NCI-H187 (cell line): ENCODE results near the gene PLCB1.

ENCODE experiments used
- DNase-seq, 2 experiments: peaks; one replicate each; lab custom pipeline; 2025; lab: John Stamatoyannopoulos, UW

The PLCB1 gene

GRCh38 chr20:8657664-8658063 lies 525.6 kb downstream of the PLCB1 start:
- DNase-seq = no peak

DNA sequence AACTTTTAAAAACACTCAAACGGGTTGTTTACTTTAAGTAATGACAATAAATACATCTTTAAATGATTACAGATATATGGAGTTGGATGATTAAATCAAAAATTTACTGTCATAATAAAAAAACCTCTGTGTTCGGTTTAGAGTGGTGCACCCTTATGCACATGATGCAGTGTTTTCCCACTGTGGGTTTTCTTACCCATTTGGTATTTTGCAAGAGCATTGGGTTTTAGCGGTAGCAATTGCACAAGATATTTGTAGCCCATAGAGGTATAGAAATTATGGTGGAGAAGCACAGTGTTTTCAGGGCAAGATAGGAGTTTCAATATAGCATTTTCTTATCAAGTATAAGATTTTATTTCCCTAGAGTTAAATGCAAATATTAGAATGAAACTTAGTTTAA lies 526.0 kb downstream of the PLCB1 start:
- no peak for DNase-seq

GRCh38 chr20:8661229-8661952 lies 529.3 kb downstream of the PLCB1 start:
- no peak for DNase-seq

GRCh38 chr20:8662433-8662954 lies 530.4 kb downstream of the PLCB1 start:
- no peak for DNase-seq

DNA sequence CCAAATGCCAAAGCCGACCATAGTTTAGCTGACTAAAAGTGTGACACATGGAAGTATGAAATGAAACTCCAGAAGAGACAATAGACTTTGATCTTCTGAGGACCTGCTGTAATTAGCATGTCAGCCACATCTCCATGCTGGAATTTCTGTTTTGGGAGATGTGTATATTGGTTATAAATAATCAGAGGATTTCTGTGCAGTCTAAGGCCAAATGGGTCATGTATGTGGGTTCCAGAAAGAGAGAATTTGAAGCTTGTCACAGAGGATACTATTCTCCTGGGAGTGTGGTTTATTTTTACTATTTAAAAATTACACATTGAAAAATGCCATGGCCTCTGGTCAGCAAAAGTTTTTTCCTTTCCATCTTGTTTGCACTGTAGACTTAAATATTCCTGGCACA lies 531.4 kb downstream of the PLCB1 start:
- no peak for DNase-seq

DNA sequence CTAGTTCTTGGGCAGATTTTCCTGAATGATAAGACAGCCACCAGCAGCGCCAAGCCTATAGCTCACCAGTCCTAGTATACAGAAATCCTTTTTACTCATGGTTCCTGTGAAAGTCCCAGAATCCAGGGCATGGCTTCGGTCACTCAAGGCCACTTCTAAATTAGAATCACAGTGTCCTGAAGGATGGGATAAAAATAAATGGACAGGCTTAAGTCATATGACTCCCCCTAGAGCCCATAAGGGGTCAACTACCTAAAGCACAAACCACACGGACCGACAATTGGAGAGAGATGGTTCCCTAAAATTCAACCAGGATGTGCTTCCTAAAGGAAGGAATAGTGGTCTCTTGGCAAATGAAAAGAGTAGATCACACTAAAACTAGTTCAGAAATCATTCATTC lies 532.7 kb downstream of the PLCB1 start:
- DNase-seq = no peak

DNA sequence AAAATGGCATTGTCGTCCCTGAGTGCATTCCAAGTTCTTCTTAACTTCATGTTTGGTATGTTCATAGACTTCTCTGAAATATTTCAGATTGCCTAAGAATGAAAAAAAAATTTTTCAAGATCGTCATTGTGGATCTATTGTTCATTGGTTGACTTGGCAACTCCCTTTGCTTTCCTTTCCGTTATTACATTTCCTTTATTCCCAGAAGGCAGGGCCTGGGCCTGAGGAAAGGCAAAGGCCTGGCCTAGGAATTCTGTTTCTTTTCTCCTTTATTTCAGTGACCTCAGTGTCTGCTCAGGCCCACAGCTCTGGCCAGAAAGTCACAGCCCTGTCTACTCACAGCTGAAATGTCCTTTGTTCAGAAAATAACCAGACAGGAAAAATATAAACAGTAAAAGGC lies 535.2 kb downstream of the PLCB1 start:
- no peak for DNase-seq

GRCh38 chr20:8670207-8670892 lies 538.3 kb downstream of the PLCB1 start:
- DNase-seq = no peak

- no peak for DNase-seq
Observed at GRCh38 chr20:8670893-8671215, 538.8 kb downstream of the PLCB1 start.

- DNase-seq = no peak
Observed at GRCh38 chr20:8671370-8671961, 539.4 kb downstream of the PLCB1 start.

GRCh38 chr20:8673116-8673515 lies 541.0 kb downstream of the PLCB1 start:
- DNase-seq = no peak

DNA sequence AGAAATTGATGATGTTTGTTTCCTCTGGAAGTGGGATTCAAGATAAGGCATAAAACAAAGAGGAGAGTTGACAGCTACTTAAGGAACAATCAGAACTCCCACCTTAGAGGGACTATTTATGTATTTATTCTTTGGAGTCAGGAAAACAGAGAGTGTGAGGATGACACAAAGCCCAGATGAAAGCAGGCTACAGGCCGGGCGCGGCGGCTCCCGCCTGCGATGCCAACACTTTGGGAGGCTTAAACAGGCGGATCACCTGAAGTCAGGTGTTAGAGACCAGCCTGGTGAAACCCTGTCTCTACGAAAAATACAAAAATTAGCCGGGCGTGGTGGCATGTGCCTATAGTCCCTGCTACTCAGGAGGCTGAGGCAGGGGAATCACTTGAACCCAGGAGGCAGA lies 543.8 kb downstream of the PLCB1 start:
- DNase-seq = no peak

DNA sequence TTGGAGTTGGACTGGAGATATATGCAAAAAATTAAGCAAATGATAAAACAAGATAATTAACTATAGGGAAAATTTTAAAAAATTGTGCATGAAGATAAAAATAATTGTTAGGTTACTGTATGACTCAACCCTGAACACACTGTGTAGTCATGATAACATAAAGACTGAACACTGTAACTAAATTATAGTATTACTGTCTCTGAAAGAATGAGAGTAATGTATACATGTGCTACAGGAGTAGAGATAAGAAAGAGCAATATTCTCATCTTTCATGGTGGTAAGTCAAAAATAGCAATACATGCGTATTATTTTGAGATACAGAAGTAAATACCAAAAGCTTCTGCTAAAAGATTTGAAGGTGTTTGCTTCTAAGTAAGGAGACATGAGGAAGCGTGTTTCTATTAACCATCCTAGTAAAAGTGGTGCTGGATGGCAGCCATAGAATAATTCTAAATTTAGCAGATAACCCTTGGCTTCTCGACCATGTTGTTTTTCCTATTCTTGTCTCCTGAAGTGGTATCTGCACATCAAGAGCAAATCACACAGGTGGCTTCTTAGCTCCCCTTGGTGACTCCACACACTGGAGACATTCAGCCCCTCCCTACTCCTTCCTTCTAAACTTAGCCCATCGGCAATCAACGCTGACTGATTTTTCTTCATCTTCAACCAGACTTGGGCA lies 546.2 kb downstream of the PLCB1 start:
- no peak for DNase-seq

DNA sequence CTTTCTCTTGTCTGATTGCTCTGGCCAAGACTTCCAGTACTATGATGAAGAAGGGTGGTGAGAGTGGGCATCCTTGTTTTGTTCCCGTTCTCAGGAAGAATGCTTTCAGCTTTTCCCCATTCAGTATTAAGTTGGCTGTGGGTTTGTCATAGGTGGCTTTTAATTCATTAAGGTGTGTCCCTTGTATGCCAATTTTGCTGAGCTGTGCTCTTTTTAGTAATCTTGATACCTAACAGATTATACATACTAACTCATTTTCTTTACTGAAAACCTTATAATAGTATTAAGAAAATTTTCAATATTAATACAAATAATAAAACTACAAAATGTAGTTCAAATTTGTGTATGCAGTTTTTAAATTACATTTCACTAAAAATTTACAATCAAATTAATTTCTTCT lies 557.3 kb downstream of the PLCB1 start:
- no peak for DNase-seq

DNA sequence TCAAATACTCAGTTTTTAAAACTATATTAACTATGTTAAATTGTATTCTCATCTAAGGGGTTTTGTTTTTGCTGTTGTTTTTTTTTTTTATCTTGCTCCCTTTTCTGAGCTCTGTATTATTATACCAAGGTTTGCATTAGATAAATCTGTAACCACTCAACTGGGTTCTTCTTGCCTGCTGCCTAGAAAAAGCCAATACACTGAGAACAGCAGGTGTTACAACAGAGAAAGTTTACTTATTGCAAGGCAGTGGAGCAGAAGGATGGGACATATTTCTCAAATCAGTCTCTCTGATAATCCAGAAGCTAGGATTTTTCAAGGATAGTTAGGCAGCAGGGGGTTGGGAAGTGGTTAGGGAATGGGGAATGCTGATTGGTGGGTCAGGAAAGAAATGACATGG lies 558.0 kb downstream of the PLCB1 start:
- no peak for DNase-seq

DNA sequence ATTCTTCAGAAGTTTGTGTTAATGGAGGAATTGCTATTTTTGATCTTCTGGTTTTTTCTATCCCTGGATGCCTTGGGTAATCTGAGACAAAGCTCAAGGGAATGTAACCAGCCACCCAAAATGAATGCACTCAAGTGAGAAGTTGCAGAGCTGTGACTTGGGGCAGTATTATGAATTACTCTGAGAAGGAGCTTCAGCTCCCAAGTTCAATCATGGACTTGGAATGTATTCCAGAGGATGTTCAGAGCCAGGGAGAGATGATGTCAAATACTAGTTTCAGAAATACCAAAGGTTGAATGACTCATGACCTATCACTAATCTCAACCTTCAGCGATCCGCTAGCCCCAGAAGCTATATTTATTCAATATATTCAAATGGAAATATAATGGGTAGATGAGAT lies 561.6 kb downstream of the PLCB1 start:
- no peak for DNase-seq

DNA sequence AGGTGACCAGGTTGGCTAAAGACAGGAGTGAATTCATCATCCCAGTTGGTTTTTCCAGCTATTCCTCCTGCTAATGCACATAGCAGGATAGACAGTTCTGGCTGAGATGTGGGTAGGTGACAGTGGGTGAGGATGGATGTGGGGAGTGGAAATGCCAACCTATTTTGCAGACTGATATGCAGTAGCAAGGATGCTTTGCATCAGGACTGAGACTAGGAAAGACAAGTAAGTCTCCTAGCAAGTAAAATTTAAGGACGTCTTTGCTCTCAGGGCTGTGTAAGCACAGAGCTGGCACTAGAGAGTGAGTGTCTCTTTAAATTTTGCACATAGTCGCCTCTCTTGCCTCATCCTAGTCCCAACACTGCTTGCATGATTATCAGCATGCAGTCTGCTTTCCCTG lies 568.7 kb downstream of the PLCB1 start:
- no peak for DNase-seq

DNA sequence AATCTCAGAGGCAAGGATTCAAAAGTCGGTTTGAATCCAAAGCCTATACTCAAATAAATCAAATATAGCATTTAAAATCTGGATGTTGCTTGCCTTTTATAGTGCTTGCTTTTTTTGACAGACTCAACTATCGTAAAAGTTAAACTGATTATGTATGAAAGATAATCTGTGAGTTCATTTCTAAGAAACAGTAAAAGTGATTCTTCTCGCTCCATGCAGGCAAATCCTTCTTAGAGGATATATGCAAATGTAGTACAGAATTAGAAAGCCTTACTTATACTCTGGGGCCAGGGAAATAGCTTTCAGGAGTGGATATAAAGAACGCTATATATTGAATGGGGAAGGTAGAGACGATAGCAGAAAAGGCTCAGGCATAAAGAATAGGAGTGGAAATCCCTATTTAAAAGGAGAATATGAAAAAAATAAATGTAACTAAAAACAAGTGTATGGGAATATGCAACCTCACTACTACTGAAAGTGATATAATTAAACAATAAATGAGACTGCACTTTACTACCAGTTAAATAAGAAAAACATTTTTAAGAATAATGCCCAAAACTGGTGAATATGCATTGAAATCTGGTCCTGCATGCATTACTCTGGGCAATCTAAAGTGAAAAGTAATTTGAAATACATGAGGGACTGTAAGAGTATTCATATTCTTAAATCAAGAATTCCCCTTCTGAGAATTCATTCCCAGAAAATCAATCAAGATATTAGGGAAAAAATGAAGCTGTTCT lies 575.1 kb downstream of the PLCB1 start:
- DNase-seq = no peak

- DNase-seq = no peak
Observed at GRCh38 chr20:8709627-8710026, 577.6 kb downstream of the PLCB1 start.

DNA sequence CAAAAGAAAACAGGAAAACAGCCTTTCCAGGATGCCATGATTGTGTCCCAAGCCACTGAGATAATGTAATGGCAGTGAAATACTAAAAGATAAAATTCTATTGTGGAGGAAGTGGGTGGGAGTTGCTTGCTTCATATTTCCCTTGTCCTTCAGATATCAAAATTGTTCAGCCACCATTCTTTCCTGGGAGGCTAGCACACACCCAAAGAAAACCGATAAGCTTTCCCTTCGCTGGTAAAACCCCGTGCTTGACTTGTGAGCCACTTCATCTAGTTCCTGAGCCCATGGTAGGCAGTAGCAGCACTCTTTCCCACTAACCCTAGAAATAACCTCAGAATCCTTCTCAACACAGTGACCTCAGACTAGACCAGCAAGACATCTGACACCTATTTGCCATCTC lies 579.4 kb downstream of the PLCB1 start:
- DNase-seq = no peak

- no peak for DNase-seq
Observed at GRCh38 chr20:8714206-8714605, 582.1 kb downstream of the PLCB1 start.

DNA sequence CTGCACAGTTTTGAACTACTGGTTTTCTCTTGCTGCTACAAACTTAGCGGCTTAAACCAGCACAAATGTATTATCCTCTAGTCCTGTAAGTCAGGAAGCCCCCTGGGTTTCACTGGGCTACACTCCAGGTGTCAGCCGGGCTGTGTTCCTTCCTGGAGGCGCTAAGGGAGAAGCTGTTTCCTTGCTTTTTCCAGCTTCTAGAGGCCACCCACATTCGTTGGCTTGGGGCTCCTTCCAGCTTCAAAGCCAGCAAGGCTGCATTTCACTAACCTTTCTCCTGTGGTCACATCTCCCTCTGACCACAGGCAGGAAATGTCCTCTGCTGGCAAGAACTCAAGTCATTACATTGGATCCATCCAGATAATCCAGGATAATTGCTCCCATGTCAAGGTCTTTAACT lies 586.2 kb downstream of the PLCB1 start:
- DNase-seq = no peak
